Non-pigmented ciliary epithelial cell (primary cell): ENCODE measurements around the gene NTN4.
"Not testable (repeated sequence)": the region's sequence is repeated elsewhere in the genome, so short reads cannot be mapped to it uniquely, and the experiment has no call there.

Experiments used
- DNase-seq: peaks from one replicate; pipeline ENCODE4 v3.0.0-alpha.2; 2010; ENCODE audit warnings: low read depth

The NTN4 gene

DNA sequence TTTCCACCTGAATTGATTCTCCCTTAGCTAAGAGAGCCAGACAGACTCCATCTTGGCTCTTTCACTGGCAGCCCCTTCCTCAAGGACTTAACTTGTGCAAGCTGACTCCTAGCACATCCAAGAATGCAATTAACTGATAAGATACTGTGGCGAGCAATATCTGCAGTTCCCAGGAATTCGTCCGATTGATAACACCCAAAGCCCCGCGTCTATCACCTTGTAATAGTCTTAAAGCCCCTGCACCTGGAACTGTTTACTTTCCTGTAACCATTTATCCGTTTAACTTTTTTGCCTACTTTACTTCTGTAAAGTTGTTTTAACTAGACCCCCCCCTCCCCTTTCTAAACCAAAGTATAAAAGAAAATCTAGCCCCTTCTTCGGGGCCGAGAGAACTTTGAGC lies 44.5 kb downstream of the NTN4 start:
- not testable (repeated sequence) for DNase-seq

DNA sequence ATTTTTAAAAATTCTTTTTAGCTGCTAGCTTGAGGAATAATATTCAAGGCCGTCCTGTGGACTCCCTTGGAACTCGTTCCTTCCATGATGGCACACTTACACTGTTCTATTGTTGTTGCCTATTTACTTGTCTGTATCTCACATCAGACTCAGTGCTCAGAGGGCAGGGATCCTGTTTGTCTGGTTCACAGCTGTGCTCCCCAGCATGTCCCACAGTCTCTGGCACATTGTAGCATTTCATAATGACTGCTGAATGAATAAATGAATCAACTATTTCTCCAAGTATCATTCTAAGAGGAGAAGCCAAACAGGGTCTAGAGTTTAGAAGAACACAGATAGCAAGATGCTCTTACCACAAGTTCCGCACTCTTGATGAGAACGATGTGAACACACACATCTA lies 48.0 kb downstream of the NTN4 start:
- no peak for DNase-seq

DNA sequence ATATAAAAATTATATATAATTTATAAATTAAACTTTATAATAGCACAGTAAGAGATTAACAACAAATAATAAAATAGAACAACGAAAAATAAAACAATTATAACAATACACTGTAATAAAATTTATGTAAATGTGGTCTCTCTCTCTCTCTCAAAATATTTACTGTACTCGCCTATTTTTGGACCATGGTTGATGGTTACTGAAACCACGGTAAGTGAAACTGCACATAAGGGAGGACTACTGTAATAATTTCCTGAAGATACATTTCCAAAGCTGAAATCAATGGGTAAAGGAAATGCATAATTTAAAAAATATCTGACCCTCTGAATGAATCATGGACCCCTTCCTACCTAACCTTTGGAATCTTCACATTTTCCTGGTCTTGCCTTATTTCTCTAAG lies 48.9 kb downstream of the NTN4 start:
- DNase-seq, result no peak

DNA sequence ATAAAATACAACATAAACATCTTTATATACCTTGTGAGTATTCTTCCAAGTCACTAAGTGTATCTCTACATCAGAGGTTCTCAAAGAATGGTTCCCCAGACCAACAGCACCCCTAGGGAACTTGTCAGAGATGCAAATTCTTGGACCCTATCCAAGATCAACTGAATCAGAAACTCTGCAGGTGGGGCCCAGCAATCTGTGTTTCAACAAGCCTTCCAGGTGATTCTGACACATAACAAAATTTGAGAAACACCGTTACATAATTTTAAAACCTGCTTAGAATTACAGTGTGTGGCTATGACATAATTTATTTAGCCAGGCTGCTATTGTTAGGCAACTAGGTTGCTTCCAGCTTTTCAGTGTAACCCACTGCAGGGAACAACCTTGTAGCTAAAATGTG lies 49.8 kb downstream of the NTN4 start:
- no peak for DNase-seq

DNA sequence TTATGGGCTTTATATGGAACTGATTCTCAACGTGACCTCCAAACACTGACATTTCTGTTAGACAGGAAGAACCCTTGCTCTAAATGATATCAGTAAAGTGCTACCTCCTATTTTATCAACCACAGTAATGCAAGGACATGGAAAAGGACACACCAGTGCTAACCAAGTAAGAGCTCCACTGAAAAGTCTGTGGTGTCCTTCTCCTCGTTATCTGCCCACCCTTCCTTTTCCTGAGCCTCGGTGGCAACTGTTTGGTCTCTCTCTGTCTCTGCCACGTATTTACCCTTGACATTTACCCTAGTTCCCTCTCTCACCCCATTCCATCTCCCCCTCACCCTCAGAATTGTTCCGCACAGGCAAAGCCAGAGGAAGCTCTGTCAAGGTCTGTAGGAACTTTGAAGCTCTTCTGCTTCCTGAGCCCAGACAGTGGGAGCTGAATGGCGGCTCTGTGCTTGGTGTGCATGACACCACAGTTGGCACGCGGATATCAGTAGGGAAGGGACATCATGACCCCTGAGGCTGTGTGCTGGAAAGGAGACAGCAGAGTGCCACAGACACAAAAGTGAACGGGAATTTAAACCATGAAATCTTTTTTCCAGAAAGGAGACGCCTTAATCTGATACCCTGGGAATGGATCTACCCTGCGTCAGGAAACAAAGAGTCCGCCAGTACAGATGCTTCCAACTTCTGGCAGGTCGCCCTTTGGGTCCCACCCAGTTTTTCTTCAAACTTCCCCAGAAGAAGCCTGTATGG lies 50.8 kb downstream of the NTN4 start:
- no peak for DNase-seq

DNA sequence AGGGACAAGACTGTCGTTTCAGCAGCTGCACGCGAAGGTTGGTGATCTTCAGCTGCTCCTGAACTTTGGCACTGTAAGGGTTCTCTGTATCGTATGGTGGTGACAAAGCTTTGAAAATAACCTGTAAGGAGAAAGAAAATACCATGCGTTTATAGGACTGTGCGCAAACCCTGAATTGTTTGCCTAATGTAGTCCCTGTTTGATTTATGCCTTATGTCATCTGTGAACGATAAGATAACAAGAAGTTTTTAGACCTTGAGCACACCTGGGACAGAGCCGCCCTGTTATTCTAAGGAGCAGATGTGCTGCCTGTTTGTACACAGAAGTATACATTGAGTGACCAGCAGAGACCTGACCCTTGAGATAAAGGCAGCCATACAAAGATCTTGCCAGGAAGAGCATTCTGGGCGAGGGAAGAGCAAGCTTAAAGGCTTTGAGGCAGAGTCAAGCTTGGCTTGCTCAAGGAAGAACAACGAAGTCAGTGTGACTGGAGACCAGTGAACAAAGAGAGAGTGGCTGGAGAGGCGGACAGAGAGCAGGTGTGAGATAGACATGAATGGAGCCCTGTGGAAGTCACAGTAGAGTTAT lies 52.4 kb downstream of the NTN4 start:
- no peak for DNase-seq

DNA sequence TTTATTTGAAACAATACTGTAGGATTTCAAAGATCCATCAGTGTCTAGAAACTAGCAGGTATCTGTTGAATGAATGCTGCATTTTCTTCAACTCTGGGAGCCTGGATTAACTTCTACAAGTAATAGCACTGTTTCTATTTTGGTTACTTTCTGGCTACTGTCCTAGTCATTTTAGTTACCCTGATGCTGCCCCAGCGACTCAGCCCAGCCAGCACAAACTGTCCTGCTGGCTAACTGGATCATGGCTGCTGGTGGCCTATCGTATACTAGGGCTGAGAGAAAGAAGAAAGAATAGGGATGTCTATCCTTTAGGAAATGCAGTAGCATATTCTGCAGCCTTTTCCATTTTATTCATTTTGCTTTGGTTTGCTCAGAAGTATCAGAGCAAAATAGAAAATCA lies 53.9 kb downstream of the NTN4 start:
- DNase-seq, result no peak

DNA sequence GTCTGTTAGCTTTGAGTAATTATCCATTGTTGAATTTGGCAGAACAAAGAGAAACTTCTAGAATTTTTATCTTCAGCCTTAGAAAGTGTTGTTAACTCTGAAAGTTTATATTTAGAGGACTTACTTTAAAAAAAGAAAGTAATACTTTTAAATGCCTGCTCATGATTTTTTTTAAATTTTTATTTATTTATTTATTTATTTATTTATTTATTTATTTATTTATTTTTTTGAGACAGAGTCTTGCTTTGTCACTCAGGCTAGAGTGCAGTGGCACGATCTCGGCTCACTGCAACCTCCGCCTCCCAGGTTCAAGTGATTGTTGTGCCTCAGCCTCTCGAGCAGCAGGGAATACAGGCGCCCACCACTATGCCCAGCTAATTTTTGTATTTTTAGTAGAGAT lies 54.8 kb downstream of the NTN4 start:
- not testable (repeated sequence) for DNase-seq

DNA sequence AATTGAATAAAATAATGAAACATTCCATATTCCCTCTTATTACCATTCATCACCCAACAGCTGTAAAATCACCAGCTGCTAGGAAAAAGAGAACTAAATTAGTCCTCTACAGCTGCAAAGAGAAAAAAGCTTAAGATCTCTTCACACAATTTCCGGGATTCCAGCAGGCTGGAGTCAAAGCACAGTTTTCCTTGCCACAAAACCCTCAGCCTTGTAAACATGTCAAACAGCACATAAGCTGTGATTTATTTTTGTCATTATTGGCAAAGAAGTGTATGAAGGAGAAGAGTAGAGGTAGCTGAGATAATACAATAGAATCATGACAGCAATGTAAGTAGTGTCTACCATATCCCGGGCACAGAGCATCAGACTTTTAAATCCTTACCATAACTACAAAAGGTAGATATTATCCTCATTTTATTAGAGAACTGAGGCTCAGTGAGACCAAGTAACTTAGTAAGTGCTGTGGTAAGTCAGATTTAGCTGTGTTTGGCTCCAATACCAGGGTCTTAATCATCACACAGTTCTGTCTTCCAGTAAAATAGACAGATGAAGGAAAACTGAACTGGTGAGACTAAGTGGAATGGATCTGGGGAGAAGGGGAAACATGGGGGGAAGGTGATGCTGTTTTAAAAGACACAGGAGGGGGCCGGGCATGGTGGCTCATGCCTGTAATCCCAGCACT lies 57.3 kb downstream of the NTN4 start:
- no peak for DNase-seq

DNA sequence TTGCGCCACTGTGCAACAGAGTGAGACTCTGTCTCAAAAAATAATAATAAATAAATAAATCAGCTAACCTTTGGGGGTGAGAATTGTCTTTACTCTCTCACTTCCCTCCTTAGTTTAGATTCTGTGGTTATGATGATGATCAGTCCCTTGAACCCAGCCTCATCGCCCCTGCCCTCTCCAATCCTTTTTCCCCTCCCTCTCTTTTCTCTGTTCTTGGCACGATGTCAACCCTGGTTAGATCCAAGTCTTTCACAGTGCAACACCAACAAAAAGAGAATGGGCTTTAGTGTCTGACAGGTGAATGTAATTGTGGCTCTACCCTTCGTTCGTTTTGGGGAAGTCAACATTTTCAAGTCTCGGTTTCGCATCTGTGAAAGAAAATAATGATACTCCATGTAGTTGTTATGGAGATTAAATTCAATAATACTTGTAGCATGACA lies 59.0 kb downstream of the NTN4 start:
- no peak for DNase-seq

DNA sequence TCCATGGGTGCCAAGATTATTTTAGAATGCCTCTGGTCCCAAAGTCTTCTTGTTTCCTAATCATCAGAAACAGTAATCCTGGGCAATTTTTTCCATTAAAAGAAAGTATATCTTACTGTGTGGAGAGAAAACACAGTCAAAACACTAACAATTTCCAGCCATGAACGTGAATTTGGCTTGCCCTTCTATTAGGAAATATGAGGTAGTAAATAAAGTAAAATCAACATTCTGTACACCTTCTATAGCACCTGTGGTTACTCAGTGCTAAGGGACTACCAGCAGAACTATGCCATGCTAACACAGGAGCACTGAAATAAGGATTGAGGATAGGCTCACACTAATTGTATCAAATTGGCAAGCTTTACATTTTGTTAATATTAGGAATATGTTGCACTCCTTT lies 60.1 kb downstream of the NTN4 start:
- DNase-seq, result no peak

DNA sequence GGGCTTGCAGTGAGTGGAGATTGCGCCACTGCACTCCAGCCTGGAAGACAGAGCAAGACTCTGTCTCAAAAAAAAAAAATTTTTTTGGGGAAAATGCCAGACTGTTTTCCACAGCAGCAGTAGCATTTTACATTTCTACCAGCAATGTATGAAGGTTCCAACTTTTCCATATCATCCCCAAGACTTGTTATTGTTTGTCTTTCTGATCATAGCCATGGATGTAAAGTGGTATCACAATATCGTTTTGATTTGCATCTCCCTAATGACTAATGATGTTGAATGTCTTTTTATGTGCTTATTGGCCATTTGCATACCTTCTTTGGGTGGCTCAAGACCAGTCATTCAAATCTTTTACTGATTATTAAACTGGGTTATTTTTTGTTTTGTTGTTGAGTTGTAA lies 63.7 kb downstream of the NTN4 start:
- no peak for DNase-seq

DNA sequence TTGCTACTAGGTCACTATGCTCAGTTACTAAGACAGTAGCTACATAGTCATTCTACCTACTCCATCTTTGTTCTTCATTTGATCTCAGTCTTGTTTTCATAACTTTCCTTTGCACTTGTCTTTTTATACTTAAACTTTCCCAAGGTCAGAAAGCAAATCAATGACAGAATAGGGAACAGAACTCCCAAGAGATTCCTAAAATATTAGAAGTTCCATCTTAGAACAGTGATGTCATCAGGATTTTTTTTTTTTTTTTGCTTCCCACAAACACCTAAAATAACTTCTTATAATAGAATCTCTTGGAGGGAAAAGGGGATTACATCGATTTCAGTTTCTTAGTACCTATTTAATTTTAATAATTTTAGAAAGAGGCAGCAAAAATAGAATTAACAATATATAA lies 65.8 kb downstream of the NTN4 start:
- no peak for DNase-seq

DNA sequence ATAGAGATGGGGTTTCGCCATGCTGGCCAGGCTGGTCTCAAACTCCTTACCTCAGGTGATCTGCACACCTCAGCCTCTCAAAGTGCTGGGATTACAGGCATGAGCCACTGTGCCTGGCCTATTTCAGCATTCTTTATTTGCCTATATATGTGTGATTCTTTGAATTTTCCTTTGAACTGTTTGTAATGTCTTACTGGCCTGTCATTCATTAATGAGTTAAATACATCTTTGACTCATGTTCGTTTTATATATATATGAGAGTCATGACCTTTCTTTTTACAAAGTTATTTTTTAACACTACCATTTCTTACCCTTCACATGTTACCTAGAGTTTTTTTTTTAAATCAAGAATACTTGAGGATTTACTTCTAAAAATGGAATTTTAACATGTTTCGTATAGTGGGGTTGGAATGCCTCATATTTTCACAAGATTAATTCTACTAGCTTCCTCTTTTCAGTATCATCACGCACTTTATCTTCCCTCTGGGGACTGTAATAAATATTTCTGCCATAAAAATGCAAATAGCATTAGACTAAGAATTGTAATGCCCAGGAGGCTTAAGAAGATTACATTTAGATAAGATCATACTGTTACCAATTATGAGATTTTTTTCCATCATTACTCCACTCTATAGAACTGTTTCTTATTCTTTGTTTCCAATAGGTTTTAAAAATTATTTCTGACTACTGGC lies 66.7 kb downstream of the NTN4 start:
- DNase-seq, result no peak

DNA sequence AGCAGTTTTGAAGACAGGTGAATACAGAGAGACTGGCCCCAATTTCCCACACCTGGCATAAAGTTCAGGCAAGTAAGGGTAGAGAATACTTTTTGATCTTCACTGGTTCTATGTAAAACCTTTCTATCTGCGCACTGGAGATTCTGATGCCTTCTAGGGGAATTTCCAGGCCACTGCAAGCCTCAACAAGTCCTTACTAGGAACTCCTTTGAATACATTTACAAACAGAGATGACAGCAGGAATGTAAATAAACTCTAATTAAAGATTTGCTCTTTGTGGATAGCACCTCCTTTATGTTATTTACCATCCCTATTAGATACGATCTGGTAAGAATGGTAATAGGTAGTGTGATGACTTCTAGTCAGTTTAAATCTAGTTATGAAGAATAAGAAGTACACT lies 69.2 kb downstream of the NTN4 start:
- DNase-seq, result no peak

DNA sequence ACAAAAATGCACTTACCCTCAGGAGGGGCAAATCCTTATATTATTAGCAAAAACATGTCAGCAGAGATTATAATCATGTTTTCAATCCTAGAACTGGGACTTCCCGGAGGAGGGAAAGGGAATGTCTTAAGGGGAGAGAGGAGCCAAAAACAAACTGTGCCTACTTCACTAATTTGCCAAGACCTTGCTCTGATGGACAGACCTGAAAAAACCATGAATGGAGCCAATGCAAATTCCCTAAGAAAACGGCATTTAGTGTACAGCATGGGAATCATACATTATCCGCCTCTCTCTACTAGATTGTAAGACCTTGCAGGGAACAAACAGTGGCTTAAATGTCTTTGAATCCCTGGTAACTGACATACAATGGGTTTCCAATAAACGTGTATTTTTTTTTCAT lies 70.4 kb downstream of the NTN4 start:
- no peak for DNase-seq

DNA sequence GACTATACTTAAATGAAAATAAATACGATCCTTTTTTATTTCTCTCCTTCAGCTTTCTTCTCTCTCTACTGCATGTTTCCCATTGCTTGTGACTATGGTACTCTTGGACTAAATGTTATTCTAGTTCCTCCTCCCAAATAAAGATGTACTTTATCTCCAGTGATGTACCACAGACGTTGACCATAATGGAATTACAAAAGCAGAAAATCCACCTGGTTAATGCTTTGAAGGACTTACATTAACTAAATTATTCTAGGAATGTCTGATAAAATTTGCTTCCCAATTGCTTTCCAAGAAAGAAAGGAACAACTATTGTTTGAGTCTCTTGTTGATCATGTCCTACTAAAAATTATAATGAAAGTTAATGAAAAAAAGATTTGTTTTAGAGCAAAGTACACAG lies 71.8 kb downstream of the NTN4 start:
- no peak for DNase-seq

DNA sequence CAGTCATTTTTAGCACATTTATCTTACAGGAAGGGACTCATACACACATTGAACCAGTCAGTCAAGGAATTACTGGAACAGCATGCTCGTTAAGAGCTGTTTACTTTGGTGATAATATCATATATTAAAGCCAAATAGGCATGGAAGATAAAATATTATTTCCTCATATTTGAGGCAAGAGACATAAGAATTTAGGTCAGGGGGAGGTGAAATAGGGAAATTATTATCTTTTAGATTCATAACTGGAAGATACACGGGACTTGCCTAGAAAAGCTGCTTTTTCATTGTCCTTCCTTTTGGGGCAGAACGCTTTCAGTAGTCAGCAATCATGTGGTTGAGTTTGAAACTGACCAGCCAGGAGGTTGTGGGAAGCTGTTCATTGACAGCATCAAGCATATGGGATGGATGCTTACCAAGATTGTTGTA lies 72.5 kb downstream of the NTN4 start:
- no peak for DNase-seq

DNA sequence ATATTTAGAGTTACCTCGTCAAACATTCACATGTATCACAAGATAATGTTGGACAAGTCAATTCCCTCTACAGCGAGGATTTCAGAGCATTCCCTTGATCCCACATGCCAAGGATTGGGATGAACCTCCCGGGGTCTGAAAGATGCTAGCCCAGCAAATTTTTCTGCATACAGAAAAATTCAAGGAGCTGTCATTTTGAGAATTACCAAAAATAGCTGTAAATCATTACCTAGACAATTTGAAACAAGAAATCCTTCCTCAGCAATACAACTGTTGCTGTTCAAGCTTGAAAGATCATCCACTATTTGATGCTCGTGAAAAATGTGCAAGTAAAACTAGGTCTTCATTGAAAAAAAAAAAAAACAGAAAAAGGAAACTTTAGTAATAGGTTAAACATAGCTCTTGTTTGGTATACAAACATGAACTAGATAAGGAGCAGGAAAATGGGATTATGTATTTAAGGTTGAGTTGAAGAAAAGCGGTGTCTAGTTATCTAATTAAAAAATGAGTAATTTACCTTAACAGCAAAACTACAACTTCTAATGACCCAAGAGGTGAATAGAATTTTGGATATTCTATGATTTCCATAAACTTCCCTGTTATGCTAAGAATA lies 73.1 kb downstream of the NTN4 start:
- no peak for DNase-seq

DNA sequence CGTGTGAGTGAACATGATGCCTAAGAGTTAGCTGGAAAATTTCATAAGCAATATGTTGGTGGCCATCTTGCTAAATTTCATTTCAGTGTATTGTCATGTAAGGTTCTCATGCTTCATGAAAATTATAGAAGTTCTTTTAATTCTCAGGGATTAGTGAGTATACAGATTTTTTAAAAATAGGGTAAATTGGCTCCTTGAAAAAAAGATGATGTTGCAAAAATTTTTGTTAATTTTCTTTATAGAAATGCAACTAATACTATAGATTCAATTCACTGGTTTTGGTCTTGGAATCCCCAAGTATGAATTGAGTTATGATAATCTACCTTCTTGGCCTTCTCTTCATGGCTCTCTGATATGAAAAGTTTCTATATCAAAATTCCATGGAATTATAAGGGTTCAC lies 75.4 kb downstream of the NTN4 start:
- DNase-seq, result no peak

DNA sequence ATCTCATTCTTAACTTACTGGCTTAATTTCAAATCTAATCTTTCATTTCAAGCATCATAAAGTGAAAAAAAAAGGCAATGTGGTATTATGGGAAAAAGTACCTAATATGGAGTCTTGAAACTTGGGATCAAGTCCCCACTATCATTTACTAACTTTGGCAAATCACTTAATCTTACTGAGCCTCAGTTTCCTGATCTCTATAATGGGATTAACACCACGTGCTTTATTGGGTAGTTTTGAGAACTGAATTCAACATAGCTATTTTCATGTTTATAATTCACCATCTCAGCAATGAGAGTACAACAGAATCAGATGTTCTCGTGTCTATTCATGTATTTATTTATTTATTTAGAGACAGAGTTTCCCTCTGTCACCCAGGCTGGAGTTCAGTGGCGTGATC lies 78.3 kb downstream of the NTN4 start:
- DNase-seq, result no peak

DNA sequence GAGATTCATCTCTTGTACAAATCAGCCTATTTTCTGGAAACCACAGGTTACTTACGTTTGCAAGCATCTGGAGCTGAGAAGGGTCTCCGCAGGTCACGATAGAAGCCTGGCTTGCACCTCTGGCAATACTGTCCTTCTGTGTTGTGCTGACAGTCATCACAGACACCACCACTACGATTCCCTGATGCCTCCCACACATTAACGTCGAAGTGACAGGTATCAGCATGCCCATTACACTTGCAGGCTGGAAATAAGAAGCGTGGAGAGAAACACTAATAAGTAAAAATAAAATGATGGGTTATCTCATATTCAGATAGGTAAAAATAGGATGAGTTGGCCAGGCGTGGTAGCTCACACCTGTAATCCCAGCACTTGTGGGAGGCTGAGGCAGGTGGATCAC lies 80.2 kb downstream of the NTN4 start:
- no peak for DNase-seq

DNA sequence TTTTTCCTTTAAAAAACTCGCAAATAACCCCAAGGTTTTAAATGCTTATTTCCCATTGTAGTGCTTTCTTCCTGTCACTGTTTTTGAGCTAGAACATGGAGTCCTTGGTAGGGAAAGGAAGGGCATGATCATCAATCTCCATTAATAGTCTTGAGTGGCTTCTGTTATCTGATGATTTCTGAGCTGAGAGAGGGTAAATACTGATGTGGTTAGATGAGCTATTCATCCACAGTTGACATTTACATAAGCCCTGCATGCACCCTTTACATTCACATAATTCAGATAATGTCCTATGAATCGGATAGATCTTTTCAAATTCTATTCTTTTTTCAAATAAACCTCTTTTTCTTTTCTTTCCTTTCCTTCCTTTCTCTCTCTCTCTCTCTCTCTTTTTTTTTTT lies 81.4 kb downstream of the NTN4 start:
- no peak for DNase-seq
